Medulla oblongata (tissue), 1 donor: ENCODE results near the gene MPHOSPH10.
"Not testable (repeated sequence)": the region's sequence is repeated elsewhere in the genome, so short reads cannot be mapped to it uniquely, and the experiment has no call there.

Experiments used
- DNase-seq: peaks from one replicate; pipeline ENCODE4 v3.0.0-alpha.2; 2015; ENCODE audit errors: extremely low spot score

The MPHOSPH10 gene

DNA sequence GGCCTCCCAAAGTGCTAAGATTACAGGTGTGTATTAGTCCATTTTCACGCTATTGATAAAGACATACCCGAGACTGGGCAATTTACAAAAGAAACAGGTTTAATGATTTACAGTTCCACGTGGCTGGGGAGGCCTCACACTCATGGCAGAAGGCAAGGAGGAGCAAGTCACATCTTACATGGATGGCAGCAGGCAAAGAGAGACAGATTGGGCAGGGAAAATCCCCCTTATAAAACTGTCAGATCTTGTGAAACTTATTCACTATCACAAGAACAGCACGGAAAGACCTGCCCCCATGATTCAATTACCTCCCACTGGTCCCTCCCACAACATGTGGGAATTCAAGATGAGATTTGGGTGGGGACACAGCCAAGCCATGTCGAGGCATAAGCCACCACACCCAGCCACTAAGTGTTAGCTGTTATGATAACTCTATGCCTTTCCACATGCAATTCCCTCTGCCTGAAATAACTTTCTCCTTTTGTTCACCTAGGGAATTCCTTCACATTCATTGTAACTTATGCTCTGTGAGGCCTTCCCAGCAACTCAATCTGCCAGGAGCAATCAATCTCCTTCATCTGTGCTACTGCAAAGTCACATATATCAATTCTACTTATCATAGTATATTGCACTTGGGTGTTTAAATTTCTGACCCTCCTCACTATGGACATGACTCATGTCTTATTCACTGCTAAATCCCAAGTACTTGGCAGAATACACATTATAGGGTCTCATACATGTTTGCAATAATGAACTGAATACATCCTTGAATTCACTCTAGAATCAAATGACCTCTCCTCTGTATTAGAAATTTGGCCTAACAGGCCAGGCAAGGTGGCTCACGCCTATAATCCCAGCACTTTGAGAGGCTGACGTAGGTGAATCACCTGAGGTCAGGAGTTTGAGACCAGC is 7.8 kb upstream of the MPHOSPH10 start:
- no peak for DNase-seq

DNA sequence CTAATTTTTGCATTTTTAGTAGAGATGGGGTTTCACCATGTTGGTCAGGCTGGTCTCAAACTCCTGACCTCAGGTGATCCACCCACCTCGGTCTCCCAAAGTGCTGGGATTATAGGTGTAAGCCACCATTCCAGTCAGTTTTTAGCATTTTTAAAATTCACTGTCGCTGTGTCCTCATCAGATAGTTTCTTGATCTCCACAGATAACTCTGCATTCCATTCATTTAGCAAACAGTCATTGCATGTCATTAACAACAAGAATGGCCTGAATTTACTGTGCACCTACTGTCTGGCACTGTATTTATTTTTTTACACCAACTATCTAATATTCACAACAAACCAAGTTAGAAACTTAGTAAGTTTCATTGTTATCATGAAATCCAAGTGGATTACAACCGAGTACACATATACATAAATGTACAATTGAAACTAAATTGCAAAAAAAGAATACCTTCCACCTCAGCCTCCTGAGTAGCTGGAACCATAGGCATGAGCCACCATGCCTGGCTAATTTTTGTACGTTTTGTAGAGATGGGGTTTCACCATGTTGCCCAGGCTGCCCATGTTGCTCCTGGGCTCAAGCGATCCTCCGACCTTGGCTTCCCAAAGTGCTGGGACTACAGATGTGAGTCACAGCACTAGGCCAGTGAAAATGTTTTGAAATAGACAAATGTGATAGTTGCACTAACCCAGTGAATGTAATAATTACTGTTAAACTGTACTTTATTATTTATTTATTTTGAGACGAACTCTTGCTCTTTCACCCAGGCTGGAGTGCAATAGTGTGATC is 4.7 kb upstream of the MPHOSPH10 start:
- DNase-seq = no peak

DNA sequence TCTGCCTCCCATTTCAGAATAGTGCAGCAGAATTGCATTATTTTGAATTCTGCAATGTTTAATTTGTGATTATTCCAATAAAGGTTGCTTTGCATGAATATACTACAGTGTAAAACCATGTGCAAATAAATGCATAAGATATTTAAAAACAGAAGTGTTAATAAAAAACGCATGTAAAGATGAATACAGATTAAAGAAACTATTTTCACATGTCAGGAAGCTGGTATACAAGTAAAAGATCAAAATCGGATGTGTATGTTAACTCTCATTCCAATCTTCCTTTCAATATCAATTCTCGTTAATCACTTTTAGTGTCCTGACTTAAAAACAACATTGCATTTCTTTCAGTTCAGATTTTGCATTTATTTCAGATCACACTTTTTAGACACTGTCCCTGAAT is 3.5 kb upstream of the MPHOSPH10 start:
- no peak for DNase-seq

- DNase-seq = peak; percentile 3
These were observed 1.1 kb upstream of the MPHOSPH10 start for GRCh38 chr2:71129114-71129901.

GRCh38 chr2:71129902-71130151 is 607 bp upstream of the MPHOSPH10 start:
- no peak for DNase-seq

DNA sequence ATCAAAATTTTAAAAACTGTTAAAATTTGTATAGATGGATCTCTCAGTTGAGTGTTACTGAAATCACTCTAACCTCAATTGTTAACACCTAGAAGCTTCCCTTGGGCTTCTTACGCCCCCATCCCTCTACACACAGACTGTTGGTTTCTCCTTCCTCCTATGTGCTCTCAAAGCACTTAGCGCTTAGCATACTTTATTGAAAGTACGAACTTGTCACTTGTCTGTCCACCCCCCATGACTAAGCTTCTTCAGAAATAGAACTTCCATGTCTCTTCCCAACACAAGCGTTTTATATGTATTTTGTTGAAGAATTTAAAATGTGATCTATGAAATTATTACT is 441 bp downstream of the MPHOSPH10 start:
- peak; percentile 7 for DNase-seq

- DNase-seq = not testable (repeated sequence)
These were observed 1.1 kb downstream of the MPHOSPH10 start for GRCh38 chr2:71131387-71132166.

DNA sequence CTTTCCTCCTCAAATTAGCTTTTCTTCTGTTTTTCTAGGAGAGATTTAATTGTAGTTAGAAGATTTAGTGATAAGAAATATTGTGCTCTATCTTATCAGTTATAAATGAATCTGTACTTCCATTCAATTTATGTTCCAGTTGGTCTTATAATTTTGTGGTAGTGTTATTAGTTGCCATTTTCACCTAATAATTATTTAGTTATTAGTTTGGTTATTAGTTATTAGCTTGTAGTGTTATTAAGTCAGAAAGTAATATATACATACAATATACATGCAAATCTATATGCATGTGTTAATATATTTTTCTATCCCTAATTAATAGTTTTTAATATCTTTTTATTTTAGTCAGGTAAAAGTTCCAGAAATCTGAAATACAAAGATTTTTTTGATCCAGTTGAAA is 3.2 kb downstream of the MPHOSPH10 start:
- DNase-seq = no peak

GRCh38 chr2:71136174-71136573 is 5.7 kb downstream of the MPHOSPH10 start:
- DNase-seq = no peak

GRCh38 chr2:71143782-71144181 is 13.3 kb downstream of the MPHOSPH10 start:
- no peak for DNase-seq

GRCh38 chr2:71148506-71149063 is 18.2 kb downstream of the MPHOSPH10 start:
- no peak for DNase-seq

- no peak for DNase-seq
These were observed 19.8 kb downstream of the MPHOSPH10 start for GRCh38 chr2:71150082-71150816.

GRCh38 chr2:71151620-71152019 is 21.2 kb downstream of the MPHOSPH10 start:
- DNase-seq = no peak

DNA sequence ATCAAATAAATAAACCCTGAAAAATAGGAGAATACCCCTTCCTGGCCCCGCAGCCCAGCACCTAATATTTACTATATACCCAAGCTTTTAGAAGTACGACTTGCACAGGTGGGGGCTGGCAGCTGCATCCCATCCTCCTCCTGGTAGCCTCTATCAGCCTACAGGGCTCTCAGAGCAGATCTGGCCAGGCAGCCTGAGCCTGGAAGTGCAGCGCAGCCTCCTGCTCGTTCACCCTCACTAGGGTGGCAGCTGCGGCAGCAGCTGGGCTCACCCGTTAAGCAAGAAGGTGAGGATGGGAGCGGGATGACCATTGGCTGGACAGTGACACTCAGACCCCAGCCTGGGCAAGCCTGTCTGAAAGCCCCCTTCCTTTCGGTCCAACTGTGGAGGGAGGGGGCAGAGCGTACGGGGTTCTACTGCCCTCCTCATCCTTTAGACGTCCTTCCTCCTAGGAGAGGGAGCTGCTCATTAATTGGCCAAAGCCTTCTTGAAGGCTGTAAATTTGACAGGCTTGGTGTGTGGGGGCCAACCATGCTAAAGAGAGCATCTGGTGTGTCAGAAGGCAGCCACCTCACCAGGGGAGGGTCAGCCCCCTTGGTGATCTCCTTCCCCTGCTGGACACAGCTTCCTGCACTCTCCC is 23.3 kb downstream of the MPHOSPH10 start:
- no peak for DNase-seq

- DNase-seq = peak; percentile 9
These were observed 23.8 kb downstream of the MPHOSPH10 start for GRCh38 chr2:71154279-71154678.

DNA sequence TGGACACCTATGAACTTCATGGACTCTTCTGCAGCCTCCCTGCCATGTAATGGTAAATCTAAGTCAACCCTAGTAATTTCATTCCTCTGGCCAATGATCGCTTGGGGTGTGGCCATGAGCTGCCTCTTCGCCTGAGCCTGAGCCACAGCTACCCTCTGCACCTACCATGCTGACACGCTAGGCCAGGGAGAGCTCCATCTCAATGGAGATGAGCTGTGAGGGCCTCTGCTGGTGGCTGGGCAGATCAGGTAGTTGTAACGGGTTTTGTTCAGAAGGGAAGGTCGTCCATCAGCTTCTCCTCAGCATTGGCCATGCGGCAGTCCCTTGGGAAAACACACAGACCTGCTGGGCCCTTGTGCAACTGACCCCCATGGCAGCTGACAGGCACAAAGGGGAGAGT is 24.4 kb downstream of the MPHOSPH10 start:
- no peak for DNase-seq

- DNase-seq = no peak
These were observed 25.4 kb downstream of the MPHOSPH10 start for GRCh38 chr2:71155846-71156245.

- no peak for DNase-seq
These were observed 26.1 kb downstream of the MPHOSPH10 start for GRCh38 chr2:71156573-71156972.

DNA sequence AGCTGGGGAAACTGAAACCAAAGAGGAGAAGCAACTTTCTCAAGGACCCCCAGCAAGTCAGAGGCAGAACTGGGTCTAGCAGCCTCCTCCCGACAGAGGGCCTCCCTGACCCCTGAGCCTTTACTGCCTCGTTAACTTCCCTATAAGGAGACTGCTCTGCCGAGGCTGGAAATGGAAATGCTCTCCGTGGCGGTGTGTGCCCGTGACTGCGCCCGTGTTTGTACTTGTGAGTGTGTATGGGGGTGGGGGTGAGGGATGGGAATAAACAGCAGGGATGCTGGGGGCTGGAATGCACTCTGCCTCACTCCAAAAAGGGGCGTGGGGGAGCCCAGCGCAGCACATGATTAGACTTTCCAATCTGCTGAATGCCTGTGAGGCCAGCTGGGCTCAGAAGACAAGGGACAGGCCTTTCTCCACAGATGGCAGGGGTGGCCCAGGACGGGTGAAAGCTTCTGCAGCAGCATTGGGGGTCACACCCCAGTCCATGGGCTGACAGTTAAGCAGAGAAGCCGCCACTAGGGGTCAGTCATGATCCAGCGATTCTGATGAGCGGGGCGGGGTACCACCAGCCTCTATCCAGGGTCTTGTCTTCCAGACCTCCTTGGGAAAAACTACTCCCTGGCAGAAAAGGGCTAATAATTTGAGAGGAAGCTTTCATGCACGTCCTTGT is 26.8 kb downstream of the MPHOSPH10 start:
- DNase-seq = peak; percentile 61

- DNase-seq = no peak
These were observed 36.4 kb downstream of the MPHOSPH10 start for GRCh38 chr2:71166812-71167211.
